ENCODE data around the gene FIGLA.

Gene FIGLA

GRCh38 chr2:70790136-70790828 is at the start of gene FIGLA:
Gene FIGLA (minus strand): TSS chr2:70790643. CDS start chr2:70790638, 5 bp downstream.
- DNase-seq (ENCODE audit: low read depth in 2 of 2), result no peak

- no peak for DNase-seq (ENCODE audit: low read depth in 2 of 2)
These were observed 47.8 kb upstream of the FIGLA start for GRCh38 chr2:70837980-70838925.

DNA sequence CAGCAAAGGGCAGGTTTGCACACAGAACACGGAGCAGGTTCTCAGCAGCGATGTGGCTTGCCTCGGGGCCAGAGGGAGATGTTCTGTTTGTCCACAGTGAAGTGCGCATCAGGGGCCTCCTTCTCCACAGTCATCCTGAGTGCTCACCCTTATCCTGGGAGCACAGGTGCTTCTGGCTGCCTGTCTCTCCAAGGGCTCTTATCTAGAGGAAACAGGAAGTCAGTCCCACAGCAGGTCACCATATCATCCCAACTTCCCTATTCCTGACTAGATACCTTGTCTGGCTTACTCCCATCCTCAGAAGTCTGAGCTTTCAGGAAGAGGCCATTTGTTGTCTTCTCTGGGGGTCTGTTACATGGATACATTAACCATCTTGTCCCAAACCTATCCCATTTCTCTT is 45.2 kb upstream of the FIGLA start, which contains the start of gene CD207:
CD207 (minus strand) TSS at position 174 of the 400 bp plus-strand sequence; CDS start at position 134, 40 bp downstream.
- DNase-seq (ENCODE audit: low read depth in 2 of 2), result no peak

DNA sequence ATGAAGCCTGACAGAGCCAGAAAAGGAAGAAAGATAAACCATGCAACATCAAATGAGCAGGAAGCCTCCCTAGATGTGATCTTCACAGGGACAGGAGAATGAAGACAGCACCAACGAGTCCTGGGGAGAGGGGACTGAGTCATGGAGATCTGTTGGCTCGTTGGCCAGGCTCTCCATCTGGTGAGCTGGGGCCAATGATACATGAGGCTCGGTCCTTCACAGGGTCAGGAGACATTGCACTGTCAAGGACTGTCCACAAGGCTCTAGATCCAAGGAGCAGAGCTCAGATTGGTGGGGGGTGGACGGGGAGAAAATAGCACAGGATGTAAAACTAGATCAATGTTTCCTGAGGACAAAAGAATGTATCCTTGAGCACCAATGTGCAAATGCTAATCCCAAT is 44.4 kb upstream of the FIGLA start:
- DNase-seq (ENCODE audit: low read depth in 2 of 2), result no peak

GRCh38 chr2:70834106-70834505 is 43.7 kb upstream of the FIGLA start:
- no peak for DNase-seq (ENCODE audit: low read depth in 2 of 2)

DNA sequence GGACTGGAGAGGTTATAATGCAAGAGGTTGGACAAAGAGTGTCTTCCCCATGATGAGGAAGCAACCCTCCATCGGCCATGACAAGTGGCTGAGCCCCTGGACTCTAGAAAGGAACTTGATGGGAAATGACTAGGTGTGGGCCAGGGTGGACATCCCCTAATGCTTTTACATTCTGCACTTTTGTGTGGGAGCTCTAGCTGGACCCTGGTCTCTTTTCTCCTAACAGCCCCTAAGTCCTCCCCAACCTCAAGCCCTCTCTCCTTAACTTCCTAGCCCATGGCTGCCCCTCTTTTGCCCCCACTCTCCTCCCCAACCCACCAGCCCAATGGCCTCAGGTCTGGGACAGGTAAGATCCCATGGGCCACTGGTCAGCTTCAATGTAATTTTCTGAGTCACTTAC is 42.8 kb upstream of the FIGLA start:
- no peak for DNase-seq (ENCODE audit: low read depth in 2 of 2)

DNA sequence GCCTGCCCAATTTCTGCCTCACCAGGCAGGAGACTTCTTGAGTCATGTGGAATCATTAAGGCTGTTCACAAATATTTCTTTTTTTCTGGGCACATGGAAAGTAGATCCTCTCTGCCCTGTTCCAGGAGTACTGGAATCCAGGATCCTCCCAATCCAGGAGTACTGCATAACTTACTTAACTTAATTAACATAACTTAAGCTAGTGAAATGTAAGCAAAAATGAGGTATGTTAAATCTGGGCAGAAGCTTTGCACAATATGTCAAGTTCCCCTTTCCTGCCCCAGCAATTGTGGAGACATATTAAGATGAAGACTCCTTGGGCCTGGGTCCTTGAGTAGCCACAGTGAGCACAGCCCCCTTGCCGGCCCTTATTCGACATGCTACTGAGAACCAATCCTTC is 41.9 kb upstream of the FIGLA start:
- DNase-seq (ENCODE audit: low read depth in 2 of 2), result no peak

DNA sequence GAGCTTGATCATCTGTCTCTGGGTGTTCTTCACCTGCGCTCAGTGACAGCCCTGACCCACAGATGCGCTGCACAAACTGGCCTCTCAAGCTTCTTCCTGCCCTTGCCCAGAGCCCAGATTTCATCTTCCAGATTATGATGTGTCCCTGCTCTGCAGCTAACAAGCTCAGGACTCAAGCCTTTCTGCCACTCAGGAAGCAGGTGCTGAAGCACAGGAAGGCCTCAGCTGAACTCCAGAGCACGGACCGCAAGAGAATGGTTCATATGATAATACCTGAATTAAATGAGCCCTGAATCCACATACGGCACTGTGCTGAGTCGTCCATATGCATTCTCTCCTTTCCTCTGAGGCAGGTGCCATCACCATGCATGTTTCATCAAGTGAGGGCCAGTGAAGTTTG is 41.4 kb upstream of the FIGLA start:
- no peak for DNase-seq (ENCODE audit: low read depth in 2 of 2)

DNA sequence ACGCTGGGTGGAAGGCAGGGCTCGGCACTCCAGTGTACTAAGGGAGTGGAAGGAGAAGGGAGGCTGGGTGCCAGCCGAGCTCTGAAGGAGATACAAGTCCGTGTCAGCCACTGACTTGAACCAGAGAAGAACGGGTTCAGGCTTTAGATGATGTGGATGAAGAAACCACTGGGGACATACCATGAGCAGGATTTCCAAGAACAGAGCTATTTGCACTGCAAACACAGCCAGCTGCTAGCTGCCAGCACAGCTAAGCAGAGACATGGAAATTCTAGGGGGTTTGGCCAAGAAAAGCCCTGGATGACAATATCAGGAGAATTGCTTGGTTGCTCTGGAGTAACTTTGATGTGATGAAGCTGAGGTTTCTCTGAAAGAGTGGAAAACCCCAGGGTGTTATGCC is 39.9 kb upstream of the FIGLA start:
- no peak for DNase-seq (ENCODE audit: low read depth in 2 of 2)

DNA sequence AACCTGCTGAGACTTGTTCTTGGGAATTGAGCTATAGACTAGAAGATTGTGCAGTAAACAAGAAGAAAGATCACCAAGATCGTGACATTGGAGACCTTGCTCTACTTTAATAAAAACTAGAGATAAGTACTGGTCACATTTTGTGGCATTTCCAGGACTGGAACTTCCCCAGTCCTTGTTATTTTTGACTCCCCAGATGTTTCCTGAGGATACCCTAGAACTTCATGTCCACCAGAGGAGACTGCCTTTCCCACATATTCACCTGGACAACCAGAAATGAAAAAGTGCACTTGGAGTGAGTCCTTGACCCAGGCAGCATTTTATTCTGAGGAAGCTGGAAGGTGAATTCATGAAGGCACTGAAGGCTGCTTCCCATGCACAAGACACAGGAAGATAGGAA is 39.5 kb upstream of the FIGLA start:
- DNase-seq (ENCODE audit: low read depth in 2 of 2), result no peak

GRCh38 chr2:70828914-70829824 is 38.7 kb upstream of the FIGLA start:
- peak; percentile 17 for DNase-seq (ENCODE audit: low read depth in 2 of 2)

DNA sequence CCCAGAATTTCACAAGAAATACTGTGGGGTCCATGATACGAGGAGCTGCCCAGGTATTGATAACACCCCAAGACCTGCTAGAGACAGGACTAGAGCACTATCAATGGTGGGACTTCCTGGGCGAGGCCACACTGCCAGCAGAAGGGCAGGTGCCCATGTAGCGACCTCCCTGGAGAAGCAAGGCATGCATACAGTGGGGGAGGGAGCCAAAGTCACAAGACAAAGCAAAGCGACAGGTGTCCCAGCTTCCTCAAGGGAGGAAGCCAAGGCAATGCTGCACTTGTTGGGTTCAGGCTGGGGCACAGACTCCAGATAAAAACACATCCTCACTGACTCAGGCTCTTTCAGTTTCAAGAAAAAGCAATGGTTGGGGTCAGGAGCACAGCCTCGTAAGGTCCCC is 37.7 kb upstream of the FIGLA start:
- DNase-seq (ENCODE audit: low read depth in 2 of 2), result no peak

GRCh38 chr2:70827388-70827787 is 36.9 kb upstream of the FIGLA start:
- no peak for DNase-seq (ENCODE audit: low read depth in 2 of 2)

DNA sequence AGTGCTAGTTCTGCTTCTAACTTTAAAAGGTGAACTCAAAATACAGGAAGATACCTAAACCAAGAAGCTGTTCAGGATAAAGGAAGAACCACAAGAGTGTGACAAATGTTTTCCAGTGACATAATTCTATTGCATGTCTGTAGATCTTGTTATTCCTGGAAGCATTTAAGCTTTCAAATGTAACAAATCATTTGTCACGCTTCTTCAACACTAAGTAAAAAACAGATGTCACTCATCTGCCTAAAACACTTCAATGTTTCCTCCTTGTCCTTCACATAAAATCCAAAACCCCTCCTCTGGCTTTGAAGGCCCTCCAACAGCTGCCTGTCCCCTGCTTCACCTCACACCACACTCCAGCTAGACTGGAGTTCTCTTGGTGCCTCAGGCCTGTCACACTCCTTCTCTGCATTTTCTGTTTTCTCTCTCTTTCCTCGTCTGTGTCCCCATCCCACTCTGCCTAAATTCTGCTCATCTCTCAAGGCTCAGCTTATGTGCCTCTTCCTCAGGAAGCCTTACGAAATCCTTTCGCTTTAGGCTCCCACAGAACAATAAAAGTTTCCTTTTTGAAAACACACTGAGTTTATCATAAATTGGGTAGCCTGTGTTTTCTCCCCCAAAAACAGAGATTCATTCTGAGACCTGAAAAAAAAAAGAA is 36.4 kb upstream of the FIGLA start:
- DNase-seq (ENCODE audit: low read depth in 2 of 2), result no peak

DNA sequence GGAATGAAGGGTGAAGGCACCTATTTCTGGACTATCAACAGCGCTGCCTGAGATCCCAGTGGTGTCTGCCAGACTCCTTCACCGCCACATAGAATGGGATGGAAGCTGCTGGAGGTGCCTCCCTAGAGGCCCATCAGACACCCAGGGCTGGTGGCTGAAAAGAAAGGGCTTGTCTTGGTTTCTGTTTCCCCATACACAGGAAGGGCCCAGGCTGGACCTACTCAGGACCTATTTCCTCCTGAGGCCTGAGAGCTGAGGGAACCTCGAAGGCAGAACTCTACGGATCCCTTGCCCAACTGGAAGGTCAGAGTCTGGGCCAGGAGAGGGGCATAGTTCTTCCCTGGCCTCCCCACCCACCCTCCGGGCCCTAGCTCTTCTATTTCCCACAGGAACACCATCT is 32.8 kb upstream of the FIGLA start:
- DNase-seq (ENCODE audit: low read depth in 2 of 2), result no peak

DNA sequence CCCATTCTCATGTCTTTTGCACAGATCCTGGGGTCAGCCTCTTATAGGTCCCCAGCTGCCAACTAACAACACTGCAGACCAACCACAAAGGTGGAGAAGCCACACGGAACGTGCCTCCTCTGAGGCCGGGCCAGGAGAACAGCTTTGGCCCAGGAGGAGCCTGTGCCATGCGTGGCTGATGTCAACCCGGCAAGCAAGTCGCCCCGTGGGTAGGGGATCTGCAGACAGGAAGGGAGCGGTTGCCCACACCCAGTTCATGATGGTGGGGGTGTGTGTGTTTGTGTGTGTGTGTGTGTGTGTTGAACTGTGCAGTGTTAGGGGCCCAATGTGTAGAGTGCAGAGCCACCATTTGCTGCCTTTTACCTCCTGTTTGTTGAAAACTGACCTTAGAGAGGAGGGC is 32.4 kb upstream of the FIGLA start:
- DNase-seq (ENCODE audit: low read depth in 2 of 2), result no peak

DNA sequence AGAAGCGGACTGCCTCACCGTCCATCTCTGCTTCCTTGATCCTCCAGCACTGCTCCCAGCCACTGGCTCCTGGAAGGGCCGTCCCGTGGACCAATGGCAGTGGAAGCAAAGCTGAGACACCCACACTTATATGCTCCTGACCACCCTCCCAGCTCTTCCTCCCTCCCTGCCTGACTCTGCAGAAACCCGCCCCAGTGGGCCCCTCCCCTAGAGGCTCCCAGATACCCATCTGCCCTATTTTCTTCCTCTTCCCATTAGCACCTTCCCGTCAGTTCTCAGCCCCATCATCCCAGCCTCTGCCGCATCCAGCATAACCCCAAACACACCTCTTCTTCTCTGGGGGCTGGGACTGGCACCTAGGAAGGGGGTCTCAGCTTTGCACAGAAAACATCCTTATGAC is 30.1 kb upstream of the FIGLA start, which contains the start of gene CLEC4F:
CLEC4F (minus strand) TSS at position 101 of the 400 bp plus-strand sequence; CDS start at position 25, 76 bp downstream.
- DNase-seq (ENCODE audit: low read depth in 2 of 2), result no peak

- no peak for DNase-seq (ENCODE audit: low read depth in 2 of 2)
These were observed 27.0 kb upstream of the FIGLA start for GRCh38 chr2:70817284-70817954.

GRCh38 chr2:70816726-70817125 is 26.3 kb upstream of the FIGLA start:
- no peak for DNase-seq (ENCODE audit: low read depth in 2 of 2)
